Measurements from ENCODE around the gene SLC26A6. TPM values are rescaled to one million over a fixed set of nuclear protein-coding genes. Genes with fewer than 3 reads are reported as not detected.

SLC26A6 gene
- polyA plus RNA-seq, 1 donor (not counting 4 experiments of a cell fraction or from before 2014, with no cell fraction given) = 24.9 TPM

GRCh38 chr3:48598323-48599076, 36.8 kb downstream of the SLC26A6 start:
- peak overlapping the region; percentile 74 for H3K9ac ChIP-seq (ENCODE audit: control insufficient read depth, extremely low read depth, insufficient read depth, low read length)
- H3K27me3 ChIP-seq (ENCODE audit: control insufficient read depth, extremely low read depth, insufficient read depth, low read length) = no peaks in the 10 kb centered on the region
- dilution Hi-C loops (cut with MboI; ENCODE audit: extremely low pct_ligation_motif_present, low sequenced_read_pairs) = no loop called here
- H3K4me2 ChIP-seq (ENCODE audit: control insufficient read depth, extremely low read depth, insufficient read depth, low read depth, low read length) = peak overlapping the region; percentile 83
- H3K4me1 ChIP-seq (ENCODE audit: control insufficient read depth, extremely low read depth, insufficient read depth, low read length) = peaks cover 64% of the 10 kb centered on the region
- DNase-seq (ENCODE audit: low read depth, low spot score) (peak; percentile 99), FAIRE-seq (peak; percentile 98)
- H3K27ac ChIP-seq (ENCODE audit: control insufficient read depth, insufficient read depth, low read length) = peak overlapping the region; percentile 98
- H3K9me1 ChIP-seq (ENCODE audit: control insufficient read depth, extremely low read depth, insufficient read depth, low read length) = no peaks in the 10 kb centered on the region
- no peak overlapping the region for H2AFZ ChIP-seq (ENCODE audit: control insufficient read depth, low read length)
- H3K9me3 ChIP-seq (ENCODE audit: control insufficient read depth, low read depth, low read length) = no peaks in the 10 kb centered on the region
- peak overlapping the region in 2 of 3 experiments; percentile 40 to 43 for H3K4me3 ChIP-seq (ENCODE audit: control insufficient read depth in 2 of 3, extremely low read depth in 1 of 3, insufficient read depth in 2 of 3, low read depth in 1 of 3, low read length in 3 of 3)
- H3K36me3 ChIP-seq (ENCODE audit: control insufficient read depth in 2 of 2, extremely low read depth in 1 of 2, insufficient read depth in 2 of 2, low read length in 2 of 2) = peaks cover 30 to 41% of the 10 kb centered on the region in 2 experiments
- no peak for TF ChIP-seq CTCF (optimal IDR thresholded peaks at IDR 0.05 in 1 of 3, IDR thresholded peaks at IDR 0.05 in 1 of 3, conservative IDR thresholded peaks at IDR 0.05 in 1 of 3; ENCODE audit: extremely low read depth in 1 of 3, insufficient read depth in 2 of 3, low read length in 3 of 3)
- no peak for TF ChIP-seq EZH2 (IDR thresholded peaks at IDR 0.05; ENCODE audit: low read length)
- no peaks in the 10 kb centered on the region for H4K20me1 ChIP-seq (ENCODE audit: control insufficient read depth, extremely low read depth, insufficient read depth, low read length)
- H3K79me2 ChIP-seq (ENCODE audit: control insufficient read depth, insufficient read depth, low read length) = peaks cover 16% of the 10 kb centered on the region

- no peaks in the 10 kb centered on the region for H3K9me3 ChIP-seq (ENCODE audit: control insufficient read depth, low read depth, low read length)
- DNase-seq (ENCODE audit: low read depth, low spot score) = no peak
- H3K4me2 ChIP-seq (ENCODE audit: control insufficient read depth, extremely low read depth, insufficient read depth, low read depth, low read length) = peak overlapping the region; percentile 83
- H4K20me1 ChIP-seq (ENCODE audit: control insufficient read depth, extremely low read depth, insufficient read depth, low read length) = peaks cover 8% of the 10 kb centered on the region
- dilution Hi-C loops (cut with MboI; ENCODE audit: extremely low pct_ligation_motif_present, low sequenced_read_pairs) = no loop called here
- no peak overlapping the region for H2AFZ ChIP-seq (ENCODE audit: control insufficient read depth, low read length)
- peaks cover 27% of the 10 kb centered on the region for H3K79me2 ChIP-seq (ENCODE audit: control insufficient read depth, insufficient read depth, low read length)
- FAIRE-seq = no peak
- peak overlapping the region; percentile 74 for H3K9ac ChIP-seq (ENCODE audit: control insufficient read depth, extremely low read depth, insufficient read depth, low read length)
- peaks cover 2% of the 10 kb centered on the region for H3K9me1 ChIP-seq (ENCODE audit: control insufficient read depth, extremely low read depth, insufficient read depth, low read length)
- no peak for TF ChIP-seq CTCF (optimal IDR thresholded peaks at IDR 0.05 in 1 of 3, IDR thresholded peaks at IDR 0.05 in 1 of 3, conservative IDR thresholded peaks at IDR 0.05 in 1 of 3; ENCODE audit: extremely low read depth in 1 of 3, insufficient read depth in 2 of 3, low read length in 3 of 3)
- TF ChIP-seq EZH2 (IDR thresholded peaks at IDR 0.05; ENCODE audit: low read length) = no peak
- H3K4me1 ChIP-seq (ENCODE audit: control insufficient read depth, extremely low read depth, insufficient read depth, low read length) = peaks cover 75% of the 10 kb centered on the region
- no peak overlapping the region for H3K4me3 ChIP-seq (ENCODE audit: control insufficient read depth in 2 of 3, extremely low read depth in 1 of 3, insufficient read depth in 2 of 3, low read depth in 1 of 3, low read length in 3 of 3)
- H3K27me3 ChIP-seq (ENCODE audit: control insufficient read depth, extremely low read depth, insufficient read depth, low read length) = no peaks in the 10 kb centered on the region
- H3K27ac ChIP-seq (ENCODE audit: control insufficient read depth, insufficient read depth, low read length) = peak overlapping the region; percentile 98
- peaks cover 27 to 42% of the 10 kb centered on the region in 2 experiments for H3K36me3 ChIP-seq (ENCODE audit: control insufficient read depth in 2 of 2, extremely low read depth in 1 of 2, insufficient read depth in 2 of 2, low read length in 2 of 2)
Observed at GRCh38 chr3:48597408-48597800, 37.9 kb downstream of the SLC26A6 start.

All from keratinocyte (primary cell).